ENCODE data around the gene MYOZ3. TPM values are rescaled to one million over a fixed set of nuclear protein-coding genes. Genes with fewer than 3 reads are reported as not detected.

Gene MYOZ3
- total and polyA plus RNA-seq, 2 of the 8 experiments (the other 6 are each of a cell fraction or from before 2014, with no cell fraction given): 9.6 to 19.1 TPM

DNA sequence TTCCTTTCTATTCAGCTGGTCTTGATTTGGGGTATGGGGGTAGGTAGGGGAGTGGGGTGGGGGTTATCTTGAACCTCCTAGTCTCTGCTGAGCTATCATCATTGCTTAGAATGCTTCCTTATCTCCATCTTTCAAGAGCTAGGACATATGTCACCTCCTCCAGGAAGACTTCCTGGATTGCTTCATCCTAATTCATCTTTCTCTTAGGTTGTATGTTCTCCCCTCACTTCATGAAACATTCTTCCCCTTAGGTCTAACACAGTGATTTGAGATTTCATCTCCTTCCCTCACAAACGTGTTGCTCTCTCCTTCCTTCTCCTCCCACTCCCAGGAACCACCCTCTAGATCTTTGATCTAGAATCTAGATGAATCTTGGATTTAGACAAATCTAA, 23.0 kb upstream of the MYOZ3 start (continued):
- TF ChIP-seq HDAC6 (IDR thresholded peaks at IDR 0.05; ENCODE audit: low read depth, low read length) (no peak), CBX5 (IDR thresholded peaks at IDR 0.05; ENCODE audit: low read depth, low read length) (no peak)
